GM19324 (cell line): ENCODE measurements around the gene CARS2.
"Not testable (repeated sequence)": the region's sequence is repeated elsewhere in the genome, so short reads cannot be mapped to it uniquely, and the experiment has no call there.

Experiments
- ATAC-seq: cut with Tn5 transposase; IDR thresholded peaks from one replicate; pipeline ENCODE4 v1.9.1; 2021; ENCODE audit warnings: mild to moderate bottlenecking, moderate library complexity; ENCODE audit not compliant: unreplicated experiment, low FRiP score

CARS2 gene

GRCh38 chr13:110684388-110685056, 21.4 kb downstream of the CARS2 start:
- ATAC-seq = no peak

- ATAC-seq = no peak
Observed at GRCh38 chr13:110683921-110684320, 22.0 kb downstream of the CARS2 start.

DNA sequence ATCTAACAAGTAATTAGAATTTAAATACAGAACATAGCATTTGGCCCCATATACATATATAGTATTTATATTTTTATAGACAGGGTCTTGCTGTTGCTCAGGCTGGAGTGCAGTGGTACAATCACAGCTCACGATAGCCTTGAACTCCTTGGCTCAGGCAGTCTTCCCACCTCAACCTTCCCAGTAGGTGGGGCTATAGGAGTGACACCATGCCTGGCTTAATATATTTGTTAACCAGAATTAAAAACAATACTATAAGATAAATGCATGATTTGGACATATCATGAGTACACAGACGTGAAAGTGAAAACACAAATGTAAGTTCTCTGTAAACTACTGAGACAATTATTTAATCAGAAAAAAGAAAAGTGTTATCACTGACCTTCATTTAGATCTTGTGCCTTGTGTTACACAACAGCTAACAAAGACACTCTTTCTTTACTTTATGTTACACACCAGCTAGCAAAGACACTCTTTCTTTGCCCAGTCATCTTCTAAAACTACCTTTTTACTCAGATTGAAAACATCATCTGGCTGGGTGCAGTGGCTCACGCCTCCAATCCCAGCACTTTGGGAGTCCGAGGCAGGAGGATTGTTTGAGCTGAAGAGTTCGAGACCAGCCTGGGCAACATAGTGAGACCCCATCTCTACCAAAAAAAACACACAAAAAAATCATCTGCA, 22.6 kb downstream of the CARS2 start:
- ATAC-seq = no peak

- no peak for ATAC-seq
Observed at GRCh38 chr13:110682746-110683145, 23.2 kb downstream of the CARS2 start.

DNA sequence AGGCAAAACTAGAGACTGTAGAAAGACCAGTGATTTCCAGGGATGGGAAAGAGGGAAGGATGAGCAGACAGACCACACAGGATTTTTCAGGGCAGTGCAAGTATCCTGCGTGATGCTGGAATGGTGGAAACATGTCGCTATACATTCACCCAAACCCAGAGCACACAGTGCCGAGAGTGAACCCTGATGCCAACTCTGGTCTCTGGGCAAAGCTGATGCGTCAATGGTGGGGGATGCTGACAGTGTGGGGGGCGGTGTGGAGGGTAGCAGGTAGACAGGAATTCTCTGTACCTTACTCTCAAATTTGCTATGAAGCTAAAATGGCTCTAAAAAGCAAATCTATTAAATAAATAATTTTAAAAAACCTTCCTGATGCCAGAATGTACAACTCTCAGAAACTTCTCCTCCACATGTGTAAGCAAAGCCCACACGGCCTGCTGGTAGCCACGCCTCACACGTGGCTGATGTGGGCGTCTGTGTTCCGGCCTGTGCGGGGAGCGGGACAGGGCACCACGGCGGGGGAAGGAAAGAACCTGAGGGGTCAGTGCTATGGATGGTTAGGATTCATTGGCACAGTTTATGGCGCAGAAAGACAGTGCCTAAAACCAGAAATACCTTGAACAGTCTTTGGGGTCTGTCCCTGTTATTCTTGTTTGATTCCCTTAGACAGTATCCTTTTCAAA, 23.9 kb downstream of the CARS2 start:
- ATAC-seq = no peak

DNA sequence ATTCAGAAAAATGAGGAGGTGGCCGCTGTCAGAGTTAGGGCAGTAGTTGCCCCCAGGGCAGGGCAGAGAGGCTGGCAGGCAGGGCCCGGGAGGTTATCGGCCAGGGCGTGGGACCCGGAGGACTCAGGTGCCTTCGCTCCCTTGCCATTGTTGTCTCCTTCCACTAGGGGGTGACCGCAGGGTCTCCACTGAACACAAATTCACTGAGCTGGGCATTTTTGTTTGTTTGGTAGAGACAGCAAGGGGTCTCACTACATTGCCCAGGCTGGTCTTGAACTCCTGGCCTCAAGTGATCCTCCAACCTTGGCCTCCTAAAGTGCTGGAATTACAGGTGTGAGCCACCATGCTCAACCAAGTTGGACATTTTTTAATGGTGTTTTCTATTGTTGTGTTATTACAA, 25.1 kb downstream of the CARS2 start:
- no peak for ATAC-seq

DNA sequence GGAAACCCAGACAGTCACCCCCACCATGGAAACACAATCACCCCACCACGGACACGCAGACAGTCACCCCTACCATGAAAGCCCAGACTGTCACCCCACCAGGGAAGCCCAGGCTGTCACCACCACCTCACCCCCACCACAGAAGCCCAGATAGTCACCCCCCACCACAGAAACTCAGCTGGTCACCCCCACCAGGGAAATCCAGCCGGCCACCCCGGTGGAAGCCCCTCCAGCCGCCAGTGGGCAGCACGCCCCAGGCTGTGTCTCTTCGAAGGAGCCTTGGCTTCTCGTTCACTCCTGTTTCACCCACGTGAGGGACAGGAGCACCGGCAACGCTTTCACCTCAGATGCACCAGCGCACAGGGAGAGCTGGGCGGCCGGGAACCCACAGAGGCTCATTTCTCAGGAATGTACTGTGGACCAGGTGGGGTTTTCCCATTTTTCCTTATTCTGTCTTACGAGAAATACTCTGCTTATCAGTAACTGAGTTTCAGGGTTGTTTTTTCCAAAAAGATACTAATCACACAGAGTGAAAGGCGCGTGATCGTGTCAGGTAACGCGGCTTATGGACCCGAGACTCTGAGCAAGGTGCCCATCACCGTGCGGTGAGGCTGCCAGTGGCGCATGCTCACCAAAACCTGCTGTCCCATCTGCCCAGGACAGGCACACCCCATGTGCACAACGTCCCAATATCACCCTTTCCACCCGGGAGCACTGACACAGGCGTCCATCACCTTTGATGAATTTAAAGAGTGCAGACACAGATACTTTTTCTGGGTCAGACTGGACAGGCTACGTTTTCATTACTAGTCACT, 28.0 kb downstream of the CARS2 start:
- ATAC-seq = no peak

DNA sequence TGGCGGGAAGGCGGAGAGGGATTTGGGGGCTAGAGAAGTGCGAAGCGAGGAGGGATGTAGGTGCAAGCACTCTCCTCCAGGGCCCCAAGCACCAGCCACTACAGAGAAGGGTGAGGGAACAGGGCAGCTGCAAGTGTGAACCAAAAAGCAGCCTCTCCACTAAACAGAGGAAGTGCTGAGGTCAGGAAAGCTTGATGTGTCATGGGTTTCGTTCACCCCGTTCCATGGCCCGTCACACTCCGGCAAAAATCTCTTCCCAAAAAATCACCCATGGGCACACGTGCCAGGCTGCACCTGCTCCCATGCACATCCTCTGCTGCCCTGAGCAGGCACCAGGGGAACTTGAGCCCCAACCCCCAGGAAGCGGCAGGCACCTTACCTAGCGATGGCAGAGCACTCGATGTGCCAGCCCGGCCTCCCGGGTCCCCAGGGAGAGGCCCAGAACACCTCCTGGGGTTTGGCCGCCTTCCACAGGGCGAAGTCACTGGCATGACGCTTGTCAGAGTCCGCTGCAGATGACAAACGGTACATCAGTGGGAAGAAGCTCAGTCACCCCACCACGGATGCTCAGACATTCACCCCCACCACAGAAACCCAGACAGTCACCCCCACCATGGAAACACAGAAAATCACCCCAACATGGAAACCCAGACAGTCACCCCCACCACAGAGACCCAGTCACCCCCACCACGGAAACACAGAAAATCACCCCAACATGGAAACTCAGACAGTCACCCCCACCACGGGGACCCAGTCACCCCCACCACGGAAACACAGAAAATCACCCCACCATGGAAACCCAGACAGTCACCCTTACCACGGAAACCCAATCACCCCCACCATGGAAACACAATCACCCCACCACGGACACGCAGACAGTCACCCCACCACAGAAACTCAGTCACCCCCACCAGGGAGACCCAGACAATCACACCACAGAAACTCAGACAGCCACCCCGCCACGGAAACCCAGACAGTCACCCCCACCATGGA, 29.0 kb downstream of the CARS2 start:
- peak; percentile 73 for ATAC-seq

DNA sequence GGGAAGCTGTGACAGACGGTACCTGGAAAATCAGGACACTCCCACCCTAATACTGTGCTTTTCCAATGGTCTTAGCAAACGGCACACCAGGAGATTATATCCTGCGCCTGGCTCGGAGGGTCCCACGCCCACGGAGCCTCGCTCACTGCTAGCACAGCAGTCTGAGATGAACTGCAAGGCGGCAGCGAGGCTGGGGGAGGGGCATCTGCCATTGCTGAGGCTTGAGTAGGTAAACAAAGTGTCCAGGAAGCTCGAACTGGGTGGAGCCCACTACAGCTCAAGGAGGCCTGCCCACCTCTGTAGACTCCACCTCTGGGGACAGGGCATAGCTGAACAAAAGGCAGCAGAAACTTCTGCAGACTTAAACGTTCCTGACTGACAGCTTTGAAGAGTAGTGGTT, 36.1 kb downstream of the CARS2 start:
- not testable (repeated sequence) for ATAC-seq

- no peak for ATAC-seq
Observed at GRCh38 chr13:110669036-110669435, 36.9 kb downstream of the CARS2 start.

- no peak for ATAC-seq
Observed at GRCh38 chr13:110666255-110666533, 39.7 kb downstream of the CARS2 start.

- ATAC-seq = no peak
Observed at GRCh38 chr13:110665491-110666254, 40.2 kb downstream of the CARS2 start.

GRCh38 chr13:110664673-110665072, 41.2 kb downstream of the CARS2 start:
- no peak for ATAC-seq

DNA sequence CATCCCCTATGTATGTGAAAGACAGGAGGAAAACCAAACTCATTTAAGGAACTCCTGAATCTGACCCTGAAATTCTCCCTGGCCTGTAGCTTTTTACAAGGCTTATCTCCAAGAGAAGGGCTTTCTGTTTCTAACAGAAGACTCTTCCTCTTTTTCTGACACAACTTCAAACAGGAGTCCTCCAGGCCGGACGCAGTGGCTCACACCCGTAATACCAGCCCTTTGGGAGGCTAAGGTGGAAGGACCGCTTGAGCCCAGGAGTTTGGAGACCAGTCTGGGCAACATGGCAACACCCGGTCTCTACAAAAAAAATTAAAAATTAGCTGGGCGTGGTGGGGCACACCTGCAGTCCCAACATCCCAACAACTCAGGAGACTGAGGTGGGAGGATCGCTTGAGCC, 41.9 kb downstream of the CARS2 start:
- ATAC-seq = no peak

DNA sequence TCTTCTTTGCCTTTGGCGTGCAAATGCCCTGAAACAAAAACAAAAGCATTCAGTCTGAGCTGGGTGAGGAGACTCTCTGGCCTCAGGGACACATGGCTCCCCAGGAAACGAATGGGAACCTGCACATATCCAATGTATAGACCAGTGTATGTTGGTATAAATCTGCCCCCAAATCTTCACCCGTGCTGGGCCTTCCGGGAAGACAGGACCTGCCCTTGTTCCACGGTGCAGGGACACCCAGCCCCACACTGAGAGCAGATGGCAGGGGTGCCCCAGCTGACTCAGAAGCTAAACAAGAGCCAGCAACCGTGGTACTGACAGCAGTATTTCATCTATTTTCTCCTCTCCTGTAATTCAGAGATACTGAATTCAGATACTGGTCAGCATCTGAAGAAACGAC, 42.4 kb downstream of the CARS2 start:
- no peak for ATAC-seq

- no peak for ATAC-seq
Observed at GRCh38 chr13:110662777-110663443, 43.0 kb downstream of the CARS2 start.

- ATAC-seq = no peak
Observed at GRCh38 chr13:110662091-110662490, 43.8 kb downstream of the CARS2 start.

DNA sequence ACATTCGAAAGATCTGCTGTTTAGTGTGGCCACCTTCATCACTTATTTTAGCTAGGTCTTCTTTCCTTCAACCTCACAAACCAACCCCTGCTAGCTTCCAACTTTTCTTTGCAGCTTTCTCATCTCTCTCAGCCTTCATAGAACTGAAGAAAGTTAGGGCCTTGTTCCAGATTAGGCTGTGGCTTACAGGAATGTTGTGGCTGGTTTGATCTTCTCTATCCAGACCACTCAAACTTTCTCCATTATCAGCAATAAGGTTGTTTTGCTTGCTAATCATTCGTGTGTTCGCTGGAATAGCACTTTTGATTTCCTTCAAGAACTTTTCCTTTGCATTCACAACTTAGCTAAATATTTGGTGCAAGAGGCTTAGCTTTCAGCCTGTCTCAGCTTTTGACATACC, 44.7 kb downstream of the CARS2 start:
- ATAC-seq = no peak
